ENCODE results near the gene IGBP1.

IGBP1 gene

DNA sequence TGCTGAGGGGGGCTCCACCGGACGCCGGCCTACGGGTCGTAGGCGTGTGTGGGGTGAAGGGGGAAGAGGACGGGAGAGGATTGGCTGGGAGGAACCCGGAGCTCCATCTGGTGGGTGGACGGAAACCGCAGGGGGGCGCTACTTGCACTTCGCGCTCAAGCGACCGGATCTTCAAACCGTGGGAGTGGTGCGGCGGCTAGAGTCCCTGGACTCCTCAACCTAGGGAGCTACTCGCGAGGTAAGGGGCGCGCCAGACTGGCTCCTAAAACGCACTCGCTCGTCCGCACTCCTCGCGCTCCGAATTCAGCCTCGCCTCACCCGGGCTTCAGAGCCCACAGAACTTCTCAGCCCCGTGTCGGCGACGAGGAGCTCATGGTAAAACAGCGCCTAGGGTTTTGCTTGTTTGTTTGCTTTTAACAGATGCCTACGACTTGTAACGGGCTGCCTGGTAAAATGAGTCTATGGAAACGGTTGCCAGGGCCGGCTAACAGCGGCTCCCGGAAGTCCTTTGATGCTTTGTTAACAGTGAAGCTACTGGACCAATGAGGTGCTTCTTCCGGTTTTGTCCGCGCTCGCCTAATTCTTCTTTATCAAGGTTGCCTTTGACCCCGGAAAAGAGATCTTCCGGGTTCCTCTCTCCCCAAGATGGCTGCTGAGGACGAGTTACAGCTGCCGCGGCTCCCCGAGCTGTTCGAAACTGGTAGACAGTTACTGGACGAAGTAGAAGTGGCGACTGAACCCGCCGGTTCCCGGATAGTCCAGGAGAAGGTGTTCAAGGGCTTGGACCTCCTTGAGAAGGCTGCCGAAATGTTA lies at the start of gene IGBP1:
IGBP1 (plus strand) TSS at position 145 of the 813 bp plus-strand sequence; CDS start at position 646, 501 bp downstream.
- Histone ChIP-seq H3K27me3 (ENCODE audit: insufficient read depth, low read length, poor library complexity) (no peaks in the 10 kb centered on the region), H3K9ac (ENCODE audit: low read depth, low read length) (peak within 1 kb of the TSS; percentile 82), H3K4me1 (ENCODE audit: insufficient read depth, low read length) (peaks cover 29% of the 10 kb centered on the region), H3K4me2 (ENCODE audit: insufficient read depth, low read length) (peak within 1 kb of the TSS; percentile 75), H4K20me1 (ENCODE audit: insufficient read depth, low read length) (no peaks in the 10 kb centered on the region), H2AFZ (ENCODE audit: low read depth, low read length) (peak within 1 kb of the TSS; percentile 93), H3K36me3 (ENCODE audit: insufficient read depth, low read length) (peaks cover 16% of the 10 kb centered on the region), H3K9me3 (ENCODE audit: insufficient read depth, low read length, severe bottlenecking) (no peaks in the 10 kb centered on the region), H3K27ac (ENCODE audit: low read length) (peak within 1 kb of the TSS; percentile 97), H3K79me2 (ENCODE audit: insufficient read depth, low read length) (peaks cover 26% of the 10 kb centered on the region), H3K4me3 (ENCODE audit: low read depth in 1 of 2, low read length in 2 of 2) (peak within 1 kb of the TSS; percentile 82 to 89)
- DNase-seq = peak; percentile 86
- TF ChIP-seq EZH2 (IDR thresholded peaks at IDR 0.05; ENCODE audit: borderline replicate concordance, low read depth, low read length, severe bottlenecking) = no peak
- TF ChIP-seq, protein P1, sequence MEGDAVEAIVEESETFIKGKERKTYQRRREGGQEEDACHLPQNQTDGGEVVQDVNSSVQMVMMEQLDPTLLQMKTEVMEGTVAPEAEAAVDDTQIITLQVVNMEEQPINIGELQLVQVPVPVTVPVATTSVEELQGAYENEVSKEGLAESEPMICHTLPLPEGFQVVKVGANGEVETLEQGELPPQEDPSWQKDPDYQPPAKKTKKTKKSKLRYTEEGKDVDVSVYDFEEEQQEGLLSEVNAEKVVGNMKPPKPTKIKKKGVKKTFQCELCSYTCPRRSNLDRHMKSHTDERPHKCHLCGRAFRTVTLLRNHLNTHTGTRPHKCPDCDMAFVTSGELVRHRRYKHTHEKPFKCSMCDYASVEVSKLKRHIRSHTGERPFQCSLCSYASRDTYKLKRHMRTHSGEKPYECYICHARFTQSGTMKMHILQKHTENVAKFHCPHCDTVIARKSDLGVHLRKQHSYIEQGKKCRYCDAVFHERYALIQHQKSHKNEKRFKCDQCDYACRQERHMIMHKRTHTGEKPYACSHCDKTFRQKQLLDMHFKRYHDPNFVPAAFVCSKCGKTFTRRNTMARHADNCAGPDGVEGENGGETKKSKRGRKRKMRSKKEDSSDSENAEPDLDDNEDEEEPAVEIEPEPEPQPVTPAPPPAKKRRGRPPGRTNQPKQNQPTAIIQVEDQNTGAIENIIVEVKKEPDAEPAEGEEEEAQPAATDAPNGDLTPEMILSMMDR (IDR thresholded peaks at IDR 0.05; ENCODE audit: borderline replicate concordance, extremely low read depth, low read length, poor library complexity, severe bottlenecking) = peak; percentile 72
- ATAC-seq (ENCODE audit: insufficient read depth, low read depth) = peak; percentile 86

DNA sequence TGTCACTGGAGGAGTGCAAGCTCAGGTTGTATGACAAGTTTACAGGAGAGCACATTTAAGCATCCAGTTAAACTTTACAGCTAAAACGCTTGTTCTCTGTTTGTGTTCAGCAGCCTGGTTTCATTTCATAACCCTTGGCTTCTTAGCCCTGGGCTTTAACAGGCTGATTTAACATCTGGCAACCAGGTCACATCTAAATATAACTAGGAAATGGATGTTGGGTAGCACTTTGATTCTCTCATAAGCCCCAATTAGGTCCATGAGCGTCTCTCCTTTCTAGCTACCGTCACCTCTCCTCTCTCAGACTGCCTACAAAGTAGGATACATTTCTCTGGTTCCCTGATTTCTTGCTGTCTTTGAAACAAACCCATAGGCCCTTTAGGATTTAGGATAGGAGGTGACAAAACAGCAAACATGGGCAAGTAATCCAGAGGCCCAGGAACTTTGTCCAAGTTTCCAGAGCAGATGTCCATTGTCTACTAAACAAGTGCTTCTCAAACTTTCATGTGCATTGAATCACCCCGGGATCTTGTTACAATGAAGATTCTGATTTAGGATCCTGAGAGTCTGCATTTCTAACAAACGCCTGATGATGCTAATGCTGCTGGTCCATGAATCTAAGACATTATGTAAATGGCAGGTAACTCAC lies 48.5 kb upstream of the IGBP1 start:
- Histone ChIP-seq H3K9me3 (ENCODE audit: insufficient read depth, low read length, severe bottlenecking) (no peaks in the 10 kb centered on the region), H3K4me3 (ENCODE audit: low read depth in 1 of 2, low read length in 2 of 2) (no peak overlapping the region), H3K9ac (ENCODE audit: low read depth, low read length) (no peak overlapping the region), H3K27me3 (ENCODE audit: insufficient read depth, low read length, poor library complexity) (no peaks in the 10 kb centered on the region), H3K36me3 (ENCODE audit: insufficient read depth, low read length) (no peaks in the 10 kb centered on the region), H3K27ac (ENCODE audit: low read length) (no peak overlapping the region), H3K4me2 (ENCODE audit: insufficient read depth, low read length) (no peak overlapping the region), H3K79me2 (ENCODE audit: insufficient read depth, low read length) (no peaks in the 10 kb centered on the region), H4K20me1 (ENCODE audit: insufficient read depth, low read length) (no peaks in the 10 kb centered on the region), H3K4me1 (ENCODE audit: insufficient read depth, low read length) (no peaks in the 10 kb centered on the region), H2AFZ (ENCODE audit: low read depth, low read length) (no peak overlapping the region)
- no peak for ATAC-seq (ENCODE audit: insufficient read depth, low read depth)
- TF ChIP-seq, protein P1 (IDR thresholded peaks at IDR 0.05; ENCODE audit: borderline replicate concordance, extremely low read depth, low read length, poor library complexity, severe bottlenecking) = no peak
- TF ChIP-seq EZH2 (IDR thresholded peaks at IDR 0.05; ENCODE audit: borderline replicate concordance, low read depth, low read length, severe bottlenecking) = no peak
- DNase-seq = no peak

DNA sequence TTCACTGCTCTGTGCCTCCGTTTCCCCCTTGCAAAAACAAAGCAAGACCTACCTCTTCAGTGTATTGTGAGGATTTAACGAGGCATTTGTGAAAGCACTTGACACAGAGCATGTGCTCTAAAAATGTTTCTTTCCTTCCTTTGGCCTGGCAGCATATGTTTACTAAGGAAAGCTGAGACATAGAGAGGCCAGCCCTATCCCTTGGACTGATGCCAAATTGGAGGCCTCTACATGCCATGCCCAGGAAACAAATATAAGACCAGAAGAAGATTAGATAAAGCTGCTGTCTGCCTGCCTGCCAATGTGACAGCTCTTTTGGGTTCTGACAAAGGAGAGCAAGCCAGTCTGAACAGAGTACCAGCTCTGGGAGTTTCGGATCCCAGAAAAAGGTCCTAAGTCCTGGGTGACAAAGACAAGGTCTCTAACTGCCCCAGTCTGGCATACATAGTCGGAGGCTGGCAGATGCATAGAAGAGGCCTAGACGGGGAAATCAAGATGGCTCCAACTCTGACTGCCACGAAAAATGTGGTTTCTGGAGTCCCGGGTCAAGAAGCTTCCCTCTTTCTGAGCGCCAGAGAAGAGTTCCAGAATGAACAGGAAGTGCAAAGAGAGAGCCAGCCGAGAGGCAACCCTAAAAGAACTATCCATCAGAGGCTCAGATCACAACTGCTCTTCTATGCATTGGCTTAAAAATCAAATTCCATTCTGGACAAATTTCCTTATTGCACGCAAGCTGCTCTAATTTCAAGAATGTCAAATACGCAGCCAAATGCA lies 45.2 kb upstream of the IGBP1 start:
- no peaks in the 10 kb centered on the region for H3K9me3 ChIP-seq (ENCODE audit: insufficient read depth, low read length, severe bottlenecking)
- no peaks in the 10 kb centered on the region for H3K27me3 ChIP-seq (ENCODE audit: insufficient read depth, low read length, poor library complexity)
- no peak overlapping the region for H3K9ac ChIP-seq (ENCODE audit: low read depth, low read length)

More for the DNA sequence above, 45.2 kb upstream of the IGBP1 start:
- no peaks in the 10 kb centered on the region for H3K36me3 ChIP-seq (ENCODE audit: insufficient read depth, low read length)
- DNase-seq = no peak
- no peak for ATAC-seq (ENCODE audit: insufficient read depth, low read depth)
- no peaks in the 10 kb centered on the region for H3K79me2 ChIP-seq (ENCODE audit: insufficient read depth, low read length)
- no peak for TF ChIP-seq EZH2 (IDR thresholded peaks at IDR 0.05; ENCODE audit: borderline replicate concordance, low read depth, low read length, severe bottlenecking)
- TF ChIP-seq, protein P1 (IDR thresholded peaks at IDR 0.05; ENCODE audit: borderline replicate concordance, extremely low read depth, low read length, poor library complexity, severe bottlenecking) = no peak
- H3K27ac ChIP-seq (ENCODE audit: low read length) = no peak overlapping the region
- no peaks in the 10 kb centered on the region for H3K4me1 ChIP-seq (ENCODE audit: insufficient read depth, low read length)
- H3K4me2 ChIP-seq (ENCODE audit: insufficient read depth, low read length) = no peak overlapping the region
- no peak overlapping the region for H3K4me3 ChIP-seq (ENCODE audit: low read depth in 1 of 2, low read length in 2 of 2)
- no peaks in the 10 kb centered on the region for H4K20me1 ChIP-seq (ENCODE audit: insufficient read depth, low read length)
- H2AFZ ChIP-seq (ENCODE audit: low read depth, low read length) = no peak overlapping the region

Data from DND-41 (cell line).